PC-3 (cell line): ENCODE measurements around the gene PGLYRP4. TPM values are rescaled to one million over a fixed set of nuclear protein-coding genes. Genes with fewer than 3 reads are reported as not detected.
A peak's percentile ranks its signal among the peaks of the same experiment; 100 is the strongest.

Experiments used
- ATAC-seq: fragments of 200-7000 bp; cut with Tn5 transposase; 2 replicates; pipeline ENCODE4 v1.9.1; 2020; ENCODE audit warnings: mild to moderate bottlenecking, moderate library complexity
- BruUV-seq: library from RNA; stranded (reverse); fragments of 400-500 nt; replicated peaks from 2 replicates; lab custom pipeline; 2021; lab: Mats Ljungman, UMichigan
- CTCF ChIA-PET: fragments of 300-600 bp; sonication (Branson Sonifier 250); formaldehyde crosslinking; loops from one replicate; lab custom pipeline; 2022; ENCODE audit warnings: antibody characterized with exemption; lab: Charles Lee
- POLR2A ChIA-PET: fragments of 300-600 bp; sonication (Branson Sonifier 250); formaldehyde crosslinking; loops from one replicate; lab custom pipeline; 2022; ENCODE audit warnings: antibody characterized with exemption; ENCODE audit not compliant: unreplicated experiment; lab: Charles Lee
- DNase-seq: peaks from one replicate; pipeline ENCODE4 v3.0.0-alpha.2; 2015
- H2AFZ ChIP-seq: fragments of 300-600 bp; sonication (generic); 2 replicates; pipeline ENCODE4 v1.6.0; 2016; ENCODE audit warnings: antibody characterized with exemption, low read length
- H3F3A ChIP-seq: fragments of 300-600 bp; sonication (generic); one replicate; pipeline ENCODE4 v1.6.0; 2017; ENCODE audit warnings: antibody characterized with exemption, low read length, control low read depth, mild to moderate bottlenecking; ENCODE audit not compliant: unreplicated experiment
- H3K27ac ChIP-seq: fragments of 300-600 bp; sonication (generic); 2 replicates; pipeline ENCODE4 v1.5.1; 2016; ENCODE audit warnings: mild to moderate bottlenecking, low read length
- H3K27me3 ChIP-seq: fragments of 300-600 bp; sonication (generic); 2 replicates; pipeline ENCODE4 v1.6.1; 2016; ENCODE audit warnings: low read length, mixed read lengths
- H3K36me3 ChIP-seq: fragments of 300-600 bp; sonication (generic); 2 replicates; pipeline ENCODE4 v1.6.1; 2016; ENCODE audit warnings: low read depth, mixed run types, low read length, mixed read lengths
- H3K4me1 ChIP-seq: fragments of 300-600 bp; sonication (generic); 2 replicates; pipeline ENCODE4 v1.5.1; 2016; ENCODE audit warnings: low read length; ENCODE audit not compliant: insufficient read depth
- H3K4me2 ChIP-seq: fragments of 300-600 bp; sonication (generic); 2 replicates; pipeline ENCODE4 v1.6.0; 2016; ENCODE audit warnings: low read length
- H3K4me3 ChIP-seq: fragments of 300-600 bp; sonication (generic); 2 replicates; pipeline ENCODE4 v1.5.1; 2016; ENCODE audit warnings: mild to moderate bottlenecking, low read length, mixed read lengths
- H3K79me2 ChIP-seq: fragments of 300-600 bp; sonication (generic); 2 replicates; pipeline ENCODE4 v1.6.1; 2017; ENCODE audit warnings: low read length, mixed read lengths
- H3K9ac ChIP-seq: fragments of 300-600 bp; sonication (generic); 2 replicates; pipeline ENCODE4 v1.6.0; 2016; ENCODE audit warnings: mild to moderate bottlenecking, low read length
- H3K9me2 ChIP-seq: fragments of 300-600 bp; sonication (generic); replicated peaks from 2 replicates; pipeline ENCODE4 v1.6.1; 2016; ENCODE audit warnings: mixed run types, low read length, mixed read lengths
- H3K9me3 ChIP-seq: fragments of 300-600 bp; sonication (generic); 2 replicates; pipeline ENCODE4 v1.6.1; 2016; ENCODE audit warnings: low read length, mixed read lengths
- H4K20me1 ChIP-seq: fragments of 300-600 bp; sonication (generic); 2 replicates; pipeline ENCODE4 v1.6.1; 2016; ENCODE audit warnings: low read length, mixed read lengths
- CTCF ChIP-seq: fragments of 300-600 bp; sonication (generic); conservative IDR thresholded peaks from 2 replicates; pipeline ENCODE4 v1.5.1; 2017; ENCODE audit warnings: antibody characterized with exemption, low read depth, mild to moderate bottlenecking, low read length
- EZH2 ChIP-seq: fragments of 300-600 bp; sonication (generic); IDR thresholded peaks from one replicate; pipeline ENCODE4 v1.6.1; 2017; ENCODE audit warnings: antibody characterized with exemption, mild to moderate bottlenecking, low read length; ENCODE audit not compliant: unreplicated experiment
- EZH2phosphoT487 ChIP-seq: fragments of 300-600 bp; sonication (generic); IDR thresholded peaks from 2 replicates; pipeline ENCODE4 v1.6.1; 2018; ENCODE audit warnings: mild to moderate bottlenecking, antibody characterized with exemption, low read length, borderline replicate concordance
- intact Hi-C: fragments of 100-400 bp; cut with micrococcal nuclease; formaldehyde crosslinking; loops from 2 replicates; pipeline ENCODE4 v1.9.0; 2023
- total RNA-seq: library from RNA; depleted of rRNA; stranded (reverse); fragments of >200 nt; gene quantifications from 2 replicates; pipeline ENCODE4 v1.2.3, GENCODE V29; 2014

The PGLYRP4 gene
- total RNA-seq, 1 experiment from 2014 or later, result not detected

GRCh38 chr1:153370146-153370545 lies 21.5 kb upstream of the PGLYRP4 start:
- intact Hi-C loops, result no loop called here
- no TSS peak for BruUV-seq
- CTCF ChIA-PET, result no interaction called here

GRCh38 chr1:153368495-153368894 lies 19.9 kb upstream of the PGLYRP4 start:
- TF ChIP-seq CTCF (no peak), EZH2 (no peak), EZH2phosphoT487 (no peak)
- Histone ChIP-seq H2AFZ (no peak overlapping the region), H3K4me1 (peaks cover 39% of the 10 kb centered on the region), H3K27ac (no peak overlapping the region), H3F3A (no peaks in the 10 kb centered on the region), H3K9me3 (no peaks in the 10 kb centered on the region), H3K4me3 (no peak overlapping the region), H3K4me2 (no peak overlapping the region), H3K36me3 (no peaks in the 10 kb centered on the region), H3K27me3 (no peaks in the 10 kb centered on the region), H3K79me2 (no peaks in the 10 kb centered on the region), H3K9me2 (no peaks in the 10 kb centered on the region), H4K20me1 (no peaks in the 10 kb centered on the region), H3K9ac (no peak overlapping the region)
- ChIA-PET POLR2A (no interaction called here), CTCF (interaction anchor here (0.6 kb wide), 1 partner anchor 204 kb away, joined by 3 read pairs; no protein-coding TSS in a partner anchor)
- BruUV-seq, result no TSS peak
- ATAC-seq (no peak), DNase-seq (no peak)
- intact Hi-C loops, result no loop called here

More at GRCh38 chr1:153370146-153370545, 21.5 kb upstream of the PGLYRP4 start:
- Histone ChIP-seq H3K36me3 (no peaks in the 10 kb centered on the region), H2AFZ (no peak overlapping the region), H3K79me2 (no peaks in the 10 kb centered on the region), H3K4me2 (no peak overlapping the region), H3K9me3 (no peaks in the 10 kb centered on the region), H4K20me1 (no peaks in the 10 kb centered on the region), H3K9ac (no peak overlapping the region), H3K27ac (no peak overlapping the region), H3K4me1 (peaks cover 29% of the 10 kb centered on the region), H3F3A (no peaks in the 10 kb centered on the region), H3K27me3 (no peaks in the 10 kb centered on the region), H3K4me3 (no peak overlapping the region), H3K9me2 (no peaks in the 10 kb centered on the region)
- DNase-seq, result peak; percentile 30
- TF ChIP-seq CTCF (no peak), EZH2 (no peak), EZH2phosphoT487 (no peak)
- ATAC-seq, result no peak
- POLR2A ChIA-PET, result no interaction called here

- Histone ChIP-seq H3K9me2 (no peaks in the 10 kb centered on the region), H2AFZ (no peak overlapping the region), H3K9me3 (no peaks in the 10 kb centered on the region), H3K27me3 (no peaks in the 10 kb centered on the region), H3K27ac (no peak overlapping the region), H3F3A (no peaks in the 10 kb centered on the region), H3K4me3 (no peak overlapping the region), H3K4me1 (peaks cover 38% of the 10 kb centered on the region), H3K9ac (no peak overlapping the region), H3K79me2 (no peaks in the 10 kb centered on the region), H3K4me2 (no peak overlapping the region), H3K36me3 (no peaks in the 10 kb centered on the region), H4K20me1 (no peaks in the 10 kb centered on the region)
- ATAC-seq (no peak), DNase-seq (no peak)
- intact Hi-C loops, result no loop called here
- TF ChIP-seq CTCF, result no peak
- no peak for TF ChIP-seq EZH2phosphoT487
- TF ChIP-seq EZH2, result no peak
- ChIA-PET CTCF (no interaction called here), POLR2A (no interaction called here)
- BruUV-seq, result no TSS peak
These were observed 18.4 kb upstream of the PGLYRP4 start for GRCh38 chr1:153367090-153367489.
